Tongue (tissue), 2 donors: Measurements from ENCODE around the gene GALNT17. TPM values are rescaled to one million over a fixed set of nuclear protein-coding genes. Genes with fewer than 3 reads are reported as not detected.

Source experiments
- DNase-seq: peaks from one replicate; pipeline ENCODE4 v3.0.0-alpha.2; 2015
- total RNA-seq: library from RNA; depleted of rRNA; stranded (reverse); fragments of >200 nt; gene quantifications from one replicate; pipeline ENCODE4 v1.2.3, GENCODE V29; 2014

The GALNT17 gene
- total RNA-seq, result 38.0 TPM

- DNase-seq, result no peak
Measured at GRCh38 chr7:71132127-71132376, at the start of gene GALNT17. Gene GALNT17 (plus strand): TSS chr7:71132144.

- no peak for DNase-seq
Measured at GRCh38 chr7:71095266-71095860, 36.6 kb upstream of the GALNT17 start.

- no peak for DNase-seq
Measured at GRCh38 chr7:71096351-71096750, 35.6 kb upstream of the GALNT17 start.

- DNase-seq, result no peak
Measured at GRCh38 chr7:71106226-71106625, 25.7 kb upstream of the GALNT17 start.

- no peak for DNase-seq
Measured at GRCh38 chr7:71112436-71112835, 19.5 kb upstream of the GALNT17 start.

GRCh38 chr7:71120096-71120495 lies 11.8 kb upstream of the GALNT17 start:
- DNase-seq, result no peak

- no peak for DNase-seq
Measured at GRCh38 chr7:71129126-71129525, 2.8 kb upstream of the GALNT17 start.

GRCh38 chr7:71130031-71130679 lies 1.8 kb upstream of the GALNT17 start:
- DNase-seq, result no peak

GRCh38 chr7:71131256-71132126 lies 453 bp upstream of the GALNT17 start:
- DNase-seq, result peak; percentile 86

GRCh38 chr7:71132377-71133231 lies 660 bp downstream of the GALNT17 start:
- peak; percentile 42 for DNase-seq

- no peak for DNase-seq
Measured at GRCh38 chr7:71133232-71133622, 1.3 kb downstream of the GALNT17 start.

GRCh38 chr7:71133856-71134255 lies 1.9 kb downstream of the GALNT17 start:
- no peak for DNase-seq

GRCh38 chr7:71135116-71135515 lies 3.2 kb downstream of the GALNT17 start:
- DNase-seq, result no peak

- DNase-seq, result no peak
Measured at GRCh38 chr7:71135663-71136062, 3.7 kb downstream of the GALNT17 start.

GRCh38 chr7:71137479-71137878 lies 5.5 kb downstream of the GALNT17 start:
- DNase-seq, result no peak

GRCh38 chr7:71140264-71140663 lies 8.3 kb downstream of the GALNT17 start:
- no peak for DNase-seq

- DNase-seq, result no peak
Measured at GRCh38 chr7:71144963-71145362, 13.0 kb downstream of the GALNT17 start.

- DNase-seq, result peak; percentile 21
Measured at GRCh38 chr7:71145906-71146901, 14.3 kb downstream of the GALNT17 start.

GRCh38 chr7:71148098-71148497 lies 16.2 kb downstream of the GALNT17 start:
- DNase-seq, result no peak

- no peak for DNase-seq
Measured at GRCh38 chr7:71155236-71155635, 23.3 kb downstream of the GALNT17 start.

- no peak for DNase-seq
Measured at GRCh38 chr7:71157757-71158156, 25.8 kb downstream of the GALNT17 start.
